ENCODE measurements around the gene CLUH. TPM values are rescaled to one million over a fixed set of nuclear protein-coding genes. Genes with fewer than 3 reads are reported as not detected.
"Not testable (repeated sequence)": the region's sequence is repeated elsewhere in the genome, so short reads cannot be mapped to it uniquely, and the experiment has no call there.

Gene CLUH
- polyA plus RNA-seq, 2 of the 4 experiments (the other 2 are of a cell fraction), result 23.6 to 93.1 TPM

DNA sequence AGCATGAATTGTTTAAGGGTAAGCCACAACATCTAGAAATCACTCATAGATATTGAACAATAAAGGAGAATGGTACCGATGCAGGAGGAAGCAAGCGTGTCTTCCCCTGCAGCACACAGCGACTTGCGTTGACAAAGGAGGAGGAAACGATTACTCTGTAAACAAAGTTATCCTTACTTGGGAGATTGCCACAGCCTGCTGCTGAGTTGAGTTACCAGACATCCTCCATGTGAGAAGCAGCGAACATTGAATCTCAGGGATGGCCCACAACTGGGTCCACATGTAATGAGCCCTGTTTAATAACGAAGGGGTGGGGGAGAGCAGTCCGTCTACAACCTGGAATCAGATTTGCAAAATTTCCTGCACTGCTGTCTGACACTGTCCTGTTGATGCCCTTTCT lies 27.7 kb downstream of the CLUH start:
- Histone ChIP-seq H3K4me2 (peak overlapping the region; percentile 10), H3K27ac (no peak overlapping the region), H3K4me3 (no peak overlapping the region), H3K9me3 (no peaks in the 10 kb centered on the region), H3K4me1 (peaks cover 28% of the 10 kb centered on the region)
- TF ChIP-seq BHLHE40 (IDR thresholded peaks at IDR 0.05; ENCODE audit: low read depth, low read length), result no peak
- CTCF ChIA-PET, result interaction anchor here (1.0 to 2.0 kb wide), 2 partner anchors 11 to 13 kb away, joined by 3 to 6 read pairs; no protein-coding TSS in a partner anchor
- FAIRE-seq, result peak; percentile 39
- ATAC-seq, result peak in 1 of 2 experiments; percentile 22; a peak in 1 of 6 replicates
- WGBS (ENCODE audit: missing lambda C conversion rate), result 35% methylated on average over 8 of the region's 8 CpGs
- POLR2A ChIA-PET, result no interaction called here
- peak in 1 of 2 experiments; percentile 58 for DNase-seq (ENCODE audit: low read depth in 1 of 2, low spot score in 1 of 2)

- no peaks in the 10 kb centered on the region for H3K9me3 ChIP-seq
- DNase-seq (ENCODE audit: low read depth in 1 of 2, low spot score in 1 of 2), result no peak
- H3K4me2 ChIP-seq, result no peak overlapping the region
- peaks cover 28% of the 10 kb centered on the region for H3K4me1 ChIP-seq
- ATAC-seq, result no peak
- H3K4me3 ChIP-seq, result no peak overlapping the region
- POLR2A ChIA-PET, result no interaction called here
- CTCF ChIA-PET, result interaction anchor here (1.0 to 1.6 kb wide), 2 partner anchors 31 to 47 kb away, joined by 3 read pairs; no protein-coding TSS in a partner anchor
- no peak for FAIRE-seq
- no peak overlapping the region for H3K27ac ChIP-seq
- TF ChIP-seq EHF (CRISPR knock-in tag; IDR thresholded peaks at IDR 0.05) (no peak), HMGXB4 (CRISPR knock-in tag; IDR thresholded peaks at IDR 0.05; ENCODE audit: borderline replicate concordance) (0 out of 2 replicates have a peak, but pooled peaks have one; percentile 18), CHD2 (IDR thresholded peaks at IDR 0.05; ENCODE audit: low read length, partially characterized antibody) (no peak)
- 62% methylated on average over 3 of the region's 3 CpGs for WGBS (ENCODE audit: missing lambda C conversion rate)
These were observed 29.2 kb downstream of the CLUH start for GRCh38 chr17:2682176-2682938.

GRCh38 chr17:2681650-2682049 lies 29.9 kb downstream of the CLUH start:
- FAIRE-seq (no peak), ATAC-seq (no peak), DNase-seq (ENCODE audit: low read depth in 1 of 2, low spot score in 1 of 2) (no peak)
- ChIA-PET CTCF (interaction anchor here (1.2 to 1.6 kb wide), 2 partner anchors 13 to 30 kb away, joined by 3 to 5 read pairs; no protein-coding TSS in a partner anchor), POLR2A (no interaction called here)
- Histone ChIP-seq H3K4me2 (no peak overlapping the region), H3K4me1 (peaks cover 28% of the 10 kb centered on the region), H3K27ac (no peak overlapping the region), H3K4me3 (no peak overlapping the region), H3K9me3 (no peaks in the 10 kb centered on the region)
- 84% methylated on average over 7 of the region's 7 CpGs for WGBS (ENCODE audit: missing lambda C conversion rate)
- no peak for TF ChIP-seq HOXB13 (CRISPR knock-in tag; IDR thresholded peaks at IDR 0.05; ENCODE audit: low read depth)

DNA sequence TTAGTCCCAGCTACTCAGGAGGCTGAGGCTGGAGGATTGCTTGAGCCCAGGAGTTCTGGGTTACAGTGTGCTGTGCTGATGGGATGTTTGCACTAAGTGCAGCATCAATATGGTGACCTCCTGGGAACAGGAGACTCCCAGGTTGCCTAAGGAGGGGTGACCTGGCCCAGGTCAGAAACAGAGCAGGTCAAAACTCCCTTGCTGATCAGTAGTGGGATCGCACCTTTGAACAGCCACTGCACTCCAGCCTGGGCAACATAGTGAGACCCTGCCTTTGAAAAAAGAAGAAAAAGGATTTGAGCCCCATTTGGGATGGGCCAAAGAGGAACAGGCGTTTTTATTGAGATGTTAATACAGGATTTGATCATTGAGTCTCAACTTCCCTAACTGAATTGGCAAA lies 30.6 kb downstream of the CLUH start:
- no peak overlapping the region for H3K4me2 ChIP-seq
- H3K9me3 ChIP-seq, result no peaks in the 10 kb centered on the region
- peaks cover 28% of the 10 kb centered on the region for H3K4me1 ChIP-seq
- FAIRE-seq (no peak), ATAC-seq (no peak), DNase-seq (ENCODE audit: low read depth in 1 of 2, low spot score in 1 of 2) (no peak)
- TF ChIP-seq KDM5A (IDR thresholded peaks at IDR 0.05) (no peak), MAFK (IDR thresholded peaks at IDR 0.05; ENCODE audit: partially characterized antibody) (no peak), CHD4 (IDR thresholded peaks at IDR 0.05; ENCODE audit: borderline replicate concordance) (no peak), RCOR1 (IDR thresholded peaks at IDR 0.05; ENCODE audit: low read depth, low read length) (no peak), MAX (IDR thresholded peaks at IDR 0.05) (no peak), RAD21 (conservative IDR thresholded peaks at IDR 0.05 in 1 of 2, IDR thresholded peaks at IDR 0.05 in 1 of 2) (no peak), NR3C1 (IDR thresholded peaks at IDR 0.05) (no peak), TP53 (CRISPR knock-in tag; IDR thresholded peaks at IDR 0.05) (no peak), HOXA7 (CRISPR knock-in tag; IDR thresholded peaks at IDR 0.05) (no peak), MAZ (IDR thresholded peaks at IDR 0.05; ENCODE audit: borderline replicate concordance, low read depth, low read length) (no peak), CBX8 (IDR thresholded peaks at IDR 0.05) (no peak), HEYL (CRISPR knock-in tag; IDR thresholded peaks at IDR 0.05) (no peak), ATOH8 (CRISPR knock-in tag; IDR thresholded peaks at IDR 0.05; ENCODE audit: low read depth) (no peak), JUN (IDR thresholded peaks at IDR 0.05) (no peak), RNF2 (IDR thresholded peaks at IDR 0.05; ENCODE audit: borderline replicate concordance, low read depth) (no peak), NPAS2 (CRISPR knock-in tag; IDR thresholded peaks at IDR 0.05; ENCODE audit: borderline replicate concordance) (no peak)
- TF ChIP-seq, protein P1, sequence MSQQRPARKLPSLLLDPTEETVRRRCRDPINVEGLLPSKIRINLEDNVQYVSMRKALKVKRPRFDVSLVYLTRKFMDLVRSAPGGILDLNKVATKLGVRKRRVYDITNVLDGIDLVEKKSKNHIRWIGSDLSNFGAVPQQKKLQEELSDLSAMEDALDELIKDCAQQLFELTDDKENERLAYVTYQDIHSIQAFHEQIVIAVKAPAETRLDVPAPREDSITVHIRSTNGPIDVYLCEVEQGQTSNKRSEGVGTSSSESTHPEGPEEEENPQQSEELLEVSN (IDR thresholded peaks at IDR 0.05; ENCODE audit: borderline replicate concordance, low read depth), result no peak
- ChIA-PET POLR2A (no interaction called here), CTCF (interaction anchor here (1.2 kb wide), 1 partner anchor 14 kb away, joined by 5 read pairs; no protein-coding TSS in a partner anchor)
- no peak overlapping the region for H3K27ac ChIP-seq
- H3K4me3 ChIP-seq, result no peak overlapping the region
- WGBS (ENCODE audit: missing lambda C conversion rate), result 81% methylated on average over 2 of the region's 2 CpGs

- H3K27ac ChIP-seq; CTCF ChIA-PET; DNase-seq (ENCODE audit: low read depth in 1 of 2, low spot score in 1 of 2); ATAC-seq; H3K4me3 ChIP-seq; POLR2A ChIA-PET; H3K4me2 ChIP-seq; FAIRE-seq; H3K9me3 ChIP-seq: not testable (repeated sequence)
- 98% methylated on average over 1 of the region's 1 CpG for WGBS (ENCODE audit: missing lambda C conversion rate)
- peaks cover 25% of the 10 kb centered on the region for H3K4me1 ChIP-seq
These were observed 32.3 kb downstream of the CLUH start for GRCh38 chr17:2679247-2679646.

Measured in A549 (cell line).